ENCODE data around the gene DNER. TPM values are rescaled to one million over a fixed set of nuclear protein-coding genes. Genes with fewer than 3 reads are reported as not detected.

DNER gene
- total and polyA plus RNA-seq, 8 donors: 0.06 to 2.4 (median 1.9) TPM

DNA sequence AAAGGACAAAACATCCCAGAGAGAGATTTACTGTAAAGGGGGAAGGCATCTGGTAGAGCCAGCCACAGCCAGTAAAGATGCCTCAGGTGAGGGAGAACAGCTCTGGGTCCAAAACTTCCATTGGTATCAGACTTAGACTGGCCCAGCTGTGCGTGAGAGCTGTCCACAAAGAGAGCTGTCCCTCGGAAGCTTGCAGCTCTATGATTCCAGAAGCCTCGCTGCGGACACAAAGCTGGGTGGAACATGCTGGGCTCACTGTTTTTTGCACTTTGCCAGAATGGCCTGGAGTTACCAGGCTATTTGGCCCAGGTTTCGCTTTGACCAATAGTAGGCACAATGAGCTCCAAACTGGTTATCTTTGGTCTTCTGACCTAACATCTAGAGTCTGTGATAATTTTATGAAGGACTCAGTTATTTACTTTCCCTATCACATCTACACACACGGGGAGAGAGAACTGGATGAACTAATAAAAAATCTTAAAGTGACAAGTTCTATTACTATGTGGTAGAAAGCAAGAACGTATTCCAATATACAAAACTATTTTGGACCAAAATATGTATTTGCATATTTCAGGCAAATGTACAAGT, 101.9 kb downstream of the DNER start:
- no peak overlapping the region for H3K4me3 ChIP-seq
- DNase-seq (no peak), ATAC-seq (no peak)
- H3K4me1 ChIP-seq: no peaks in the 10 kb centered on the region
- H3K27ac ChIP-seq: no peak overlapping the region
- no peaks in the 10 kb centered on the region for H3K9me3 ChIP-seq
- TF ChIP-seq CTCF (IDR thresholded peaks at IDR 0.05): no peak
- no peaks in the 10 kb centered on the region for H3K27me3 ChIP-seq
- intact Hi-C loops (cut with DNase I): no loop called here
- H3K36me3 ChIP-seq: no peaks in the 10 kb centered on the region

DNA sequence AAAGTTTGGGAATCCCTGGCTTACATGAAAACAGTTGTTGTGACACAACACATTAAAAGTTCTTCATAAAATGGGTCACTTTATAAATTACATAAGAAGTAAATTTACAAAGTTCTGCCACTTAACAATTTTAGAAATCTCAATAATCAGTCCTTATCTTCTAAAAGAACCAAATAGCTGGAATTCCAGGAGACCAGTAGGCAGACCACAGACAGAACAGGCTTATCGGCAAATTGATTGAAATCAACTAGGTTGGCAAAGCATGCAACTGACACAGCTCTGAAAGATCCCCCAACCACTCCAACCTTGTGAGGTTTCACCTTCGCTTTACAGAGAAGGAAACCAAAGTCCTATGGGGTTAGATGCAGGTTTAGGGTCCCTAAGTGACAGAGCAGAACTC, 103.0 kb downstream of the DNER start:
- no peak for TF ChIP-seq CTCF (IDR thresholded peaks at IDR 0.05)
- no peak for DNase-seq
- H3K9me3 ChIP-seq: no peaks in the 10 kb centered on the region
- intact Hi-C loops (cut with DNase I): no loop called here
- no peaks in the 10 kb centered on the region for H3K4me1 ChIP-seq
- H3K27me3 ChIP-seq: no peaks in the 10 kb centered on the region
- H3K27ac ChIP-seq: no peak overlapping the region
- no peak overlapping the region for H3K4me3 ChIP-seq
- no peaks in the 10 kb centered on the region for H3K36me3 ChIP-seq
- ATAC-seq: no peak

- Histone ChIP-seq H3K36me3 (no peaks in the 10 kb centered on the region), H3K9me3 (no peaks in the 10 kb centered on the region), H3K27me3 (no peaks in the 10 kb centered on the region), H3K4me1 (no peaks in the 10 kb centered on the region), H3K27ac (no peak overlapping the region), H3K4me3 (no peak overlapping the region)
- no peak for TF ChIP-seq CTCF (IDR thresholded peaks at IDR 0.05)
- intact Hi-C loops (cut with DNase I): no loop called here
- no peak for ATAC-seq
- DNase-seq: no peak
Measured at GRCh38 chr2:229610872-229611271, 103.5 kb downstream of the DNER start.

GRCh38 chr2:229610333-229610732, 104.0 kb downstream of the DNER start:
- no peak overlapping the region for H3K27ac ChIP-seq
- no peak for ATAC-seq
- H3K27me3 ChIP-seq: no peaks in the 10 kb centered on the region
- H3K4me3 ChIP-seq: no peak overlapping the region
- TF ChIP-seq CTCF (IDR thresholded peaks at IDR 0.05): no peak
- no peaks in the 10 kb centered on the region for H3K9me3 ChIP-seq
- no peaks in the 10 kb centered on the region for H3K36me3 ChIP-seq
- H3K4me1 ChIP-seq: no peaks in the 10 kb centered on the region
- DNase-seq: no peak
- intact Hi-C loops (cut with DNase I): no loop called here

GRCh38 chr2:229601936-229602335, 112.4 kb downstream of the DNER start:
- H3K36me3 ChIP-seq: no peaks in the 10 kb centered on the region
- no peak overlapping the region for H3K4me3 ChIP-seq
- ATAC-seq (no peak), DNase-seq (no peak)
- TF ChIP-seq CTCF (IDR thresholded peaks at IDR 0.05): no peak
- intact Hi-C loops (cut with DNase I): no loop called here
- no peaks in the 10 kb centered on the region for H3K27me3 ChIP-seq
- H3K27ac ChIP-seq: no peak overlapping the region
- no peaks in the 10 kb centered on the region for H3K9me3 ChIP-seq
- H3K4me1 ChIP-seq: no peaks in the 10 kb centered on the region
